DMS79 treated with DMSO at 0.1 percent for 48 hours (cell line): ENCODE measurements around the gene SLC39A6.
"Not testable (repeated sequence)": the region's sequence is repeated elsewhere in the genome, so short reads cannot be mapped to it uniquely, and the experiment has no call there.

Experiments used
- DNase-seq: peaks from one replicate; lab custom pipeline; 2025; lab: John Stamatoyannopoulos, UW

The SLC39A6 gene

DNA sequence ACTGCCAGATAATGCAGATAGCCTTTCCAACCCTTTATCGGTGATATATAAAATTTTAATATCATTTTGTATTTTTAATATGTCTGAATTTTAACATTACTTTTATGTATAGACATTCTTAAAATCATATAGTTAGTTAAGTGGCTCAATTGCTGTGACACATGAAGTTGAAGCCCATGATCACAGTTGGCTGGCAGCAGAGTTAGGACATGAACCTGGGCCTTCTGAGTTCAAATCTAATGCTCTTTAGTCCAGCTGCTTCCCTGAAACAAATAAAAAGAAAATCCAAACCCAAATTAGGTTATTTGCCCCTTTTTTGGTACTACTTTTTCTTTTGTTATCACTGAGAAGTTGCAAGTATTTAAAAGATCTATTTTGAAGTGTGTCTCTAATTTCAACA lies 6.1 kb upstream of the SLC39A6 start:
- DNase-seq, result no peak

DNA sequence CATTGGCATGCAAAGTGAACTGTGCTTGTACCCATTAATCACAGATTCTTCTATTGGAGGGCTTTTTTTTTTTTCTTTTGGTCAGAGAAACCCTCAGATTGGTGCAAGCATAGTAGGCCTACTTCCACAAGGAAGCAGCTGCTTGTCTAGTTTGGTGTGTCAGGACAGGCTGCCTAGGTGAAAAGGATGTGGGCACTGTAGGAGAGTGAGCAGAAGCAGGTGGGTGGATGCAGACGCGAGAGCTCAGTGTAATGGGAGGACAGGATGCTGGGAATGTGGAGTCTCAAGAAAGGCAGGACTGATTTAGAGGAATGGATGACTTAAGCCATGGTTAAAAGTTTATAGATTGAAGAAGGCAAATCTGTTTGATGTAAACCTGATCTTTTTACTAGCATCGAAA lies 3.6 kb upstream of the SLC39A6 start:
- no peak for DNase-seq

DNA sequence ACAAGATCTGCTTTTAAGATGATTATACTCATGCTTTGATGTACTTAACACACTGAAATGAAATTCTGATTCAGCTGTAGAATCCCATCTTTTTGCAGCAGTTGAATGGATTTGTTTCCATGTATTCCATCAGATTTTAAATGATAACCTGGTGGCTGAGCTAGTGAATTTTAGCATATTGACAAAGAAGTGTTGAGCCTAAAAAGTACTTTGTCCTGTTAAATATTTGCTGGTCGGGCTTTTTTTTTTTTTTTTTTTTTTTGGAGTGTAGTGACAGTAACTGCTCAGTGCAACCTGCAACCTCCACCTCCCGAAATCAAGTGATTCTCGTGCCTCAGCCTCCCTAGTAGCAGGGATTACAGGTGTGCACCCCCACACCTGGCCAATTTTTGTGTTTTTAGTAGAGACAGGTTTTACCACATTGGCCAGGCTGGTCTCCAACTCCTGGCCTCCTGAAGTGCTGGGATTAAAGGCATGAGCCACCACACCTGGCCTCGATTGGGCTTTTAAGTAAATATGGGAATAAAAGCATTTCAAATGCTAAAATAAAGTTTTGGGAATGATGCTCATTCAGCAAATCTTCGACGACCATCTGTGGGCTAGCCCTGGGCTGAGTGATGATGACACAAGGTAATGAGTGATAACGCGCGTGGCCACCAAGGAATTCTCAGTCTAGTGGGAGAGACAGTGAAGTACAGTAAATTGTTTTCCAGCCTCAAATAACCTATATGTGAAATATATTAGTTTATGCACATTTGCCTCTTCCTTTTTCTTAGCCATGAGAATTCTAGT lies 2.7 kb upstream of the SLC39A6 start:
- no peak for DNase-seq

DNA sequence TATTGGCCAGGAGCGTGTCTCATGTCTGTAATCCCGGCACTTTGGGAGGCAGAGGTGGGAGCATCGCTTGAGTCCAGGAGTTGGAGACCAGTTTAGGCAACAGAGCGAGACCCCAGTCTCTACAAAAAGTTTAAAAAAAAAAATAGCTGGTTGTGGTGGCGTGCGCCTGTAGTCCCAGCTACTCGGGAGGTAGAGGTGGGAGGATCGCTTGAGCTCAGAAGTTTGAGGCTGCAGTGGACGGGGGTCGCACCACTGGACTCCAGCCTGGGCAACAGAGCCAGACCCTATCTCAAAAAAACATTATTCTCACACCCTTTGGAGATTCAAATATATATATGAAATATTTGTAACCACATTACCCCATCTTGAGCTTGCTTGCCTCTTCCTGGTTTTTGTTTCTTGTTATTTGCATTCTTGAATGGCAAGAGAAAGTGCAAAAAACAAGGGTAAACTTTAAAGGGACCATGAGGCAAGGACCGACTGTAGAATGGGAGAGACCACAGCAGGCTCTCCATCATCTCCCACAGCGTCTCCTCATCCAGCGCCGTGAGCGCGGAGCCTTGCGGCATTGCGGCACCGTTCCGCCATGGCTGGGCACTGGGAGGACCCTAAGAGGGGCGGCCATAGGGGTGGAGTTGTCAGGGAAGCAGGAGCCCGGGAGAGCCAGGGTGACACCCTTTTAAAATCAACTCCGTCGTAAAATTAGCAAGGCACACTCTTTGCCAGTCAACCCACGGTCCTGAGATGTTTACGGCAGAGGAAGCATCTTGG lies 1.9 kb upstream of the SLC39A6 start:
- DNase-seq, result no peak

DNA sequence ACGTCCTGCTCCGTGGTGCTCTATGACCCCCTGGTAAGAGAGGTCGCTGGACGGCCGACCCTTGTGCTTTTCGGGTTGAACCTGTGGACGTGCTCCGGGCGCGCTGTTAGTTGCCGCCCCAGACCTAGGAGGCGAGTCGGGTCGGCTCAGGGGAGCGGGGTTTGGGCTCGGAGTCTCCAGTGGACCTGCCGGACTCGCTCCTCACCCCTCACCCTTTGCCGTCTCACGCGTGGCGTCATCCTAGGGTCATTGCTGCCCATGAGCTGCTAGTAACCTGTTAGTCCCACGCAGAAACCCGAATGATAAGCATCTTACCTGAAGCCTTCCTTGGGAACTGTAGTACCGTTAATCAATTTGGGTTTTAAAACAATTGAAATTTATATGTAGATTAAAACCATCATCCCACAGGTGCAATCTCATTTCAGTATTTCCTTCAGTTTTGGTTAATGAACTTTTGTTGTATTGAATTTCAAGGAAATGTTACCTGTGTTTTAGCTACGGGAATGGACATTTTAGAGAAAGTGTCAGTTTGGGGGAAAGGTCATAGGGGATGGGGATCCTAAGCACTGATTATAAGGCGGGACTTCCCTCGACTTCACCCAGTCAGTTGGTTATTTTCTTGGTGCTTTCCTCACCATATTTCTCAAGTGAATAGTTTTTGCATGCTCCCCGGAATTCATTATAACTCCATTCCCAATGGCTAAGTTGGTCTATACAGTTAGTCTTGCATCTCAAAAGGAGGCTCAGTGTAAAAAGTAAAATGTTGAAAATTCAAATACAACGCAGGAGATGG lies 1.1 kb upstream of the SLC39A6 start:
- peak; percentile 38 for DNase-seq

DNA sequence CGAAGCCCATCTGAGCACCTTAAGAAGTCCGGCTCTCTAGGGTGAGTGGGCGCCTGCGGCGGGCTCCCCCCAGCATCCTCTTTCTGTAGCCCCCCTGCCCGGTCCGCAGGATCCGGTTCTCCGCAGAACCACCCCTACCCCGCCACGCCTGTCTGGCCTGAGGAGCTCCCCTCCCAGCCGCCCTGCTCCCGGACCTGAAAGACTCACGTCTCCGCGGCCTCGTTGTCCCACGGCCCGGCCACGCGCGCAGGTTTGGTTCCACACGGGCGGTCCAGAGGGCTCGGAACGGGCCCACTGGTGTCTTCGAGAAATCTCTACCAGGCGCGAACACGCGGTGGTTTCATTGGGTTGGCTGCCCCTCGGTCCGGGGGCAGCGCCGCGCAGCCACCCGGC lies 237 bp downstream of the SLC39A6 start:
- DNase-seq, result no peak

DNA sequence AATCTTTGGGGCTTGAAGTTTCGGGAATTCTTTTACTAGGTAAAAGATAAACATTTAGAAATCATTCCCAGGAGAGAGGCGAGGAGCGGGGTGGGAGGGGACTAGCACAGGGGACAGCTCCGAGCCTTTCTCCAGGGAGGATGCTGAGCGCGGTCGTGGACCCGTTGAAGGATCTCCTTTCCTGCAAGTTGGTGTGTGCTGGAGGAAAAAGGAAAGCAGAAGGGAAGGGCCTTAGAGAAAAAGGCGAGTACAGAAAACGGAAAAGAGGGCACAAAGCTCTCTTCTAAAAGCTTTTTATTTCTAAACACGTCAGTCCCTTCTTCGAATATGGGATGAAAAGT lies 640 bp downstream of the SLC39A6 start:
- peak; percentile 30 for DNase-seq

DNA sequence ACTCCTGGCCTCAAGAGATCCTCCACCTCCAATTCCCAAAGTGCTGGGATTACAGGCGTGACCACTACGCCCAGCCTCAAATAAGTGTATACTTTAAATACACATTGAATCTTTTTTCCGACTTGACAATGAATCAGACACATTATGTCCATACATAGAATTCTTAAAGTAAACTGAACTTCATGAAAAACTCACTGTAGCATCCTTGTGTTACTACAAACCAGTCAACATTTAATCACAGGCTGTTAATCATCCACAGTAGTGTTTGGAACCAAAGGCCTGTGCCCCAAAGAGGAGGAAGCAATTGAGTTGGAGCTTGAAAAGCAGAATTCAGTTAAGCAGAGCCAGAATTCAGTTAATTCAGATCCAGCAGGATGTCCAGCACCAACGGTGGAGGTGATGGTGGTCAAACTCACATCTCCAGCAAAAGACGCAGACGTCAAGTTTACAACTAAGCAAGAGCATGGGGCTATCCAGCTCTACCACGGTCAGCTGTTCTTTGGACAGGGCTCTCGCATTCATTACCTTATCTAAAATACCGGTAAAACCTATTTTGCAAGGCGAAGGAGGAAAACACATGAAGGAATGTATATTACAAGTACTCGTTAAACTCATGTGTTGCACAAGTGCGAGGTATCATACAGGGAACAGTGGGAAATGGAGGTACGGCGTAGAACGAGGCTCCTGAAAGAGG lies 1.2 kb downstream of the SLC39A6 start:
- DNase-seq, result no peak

DNA sequence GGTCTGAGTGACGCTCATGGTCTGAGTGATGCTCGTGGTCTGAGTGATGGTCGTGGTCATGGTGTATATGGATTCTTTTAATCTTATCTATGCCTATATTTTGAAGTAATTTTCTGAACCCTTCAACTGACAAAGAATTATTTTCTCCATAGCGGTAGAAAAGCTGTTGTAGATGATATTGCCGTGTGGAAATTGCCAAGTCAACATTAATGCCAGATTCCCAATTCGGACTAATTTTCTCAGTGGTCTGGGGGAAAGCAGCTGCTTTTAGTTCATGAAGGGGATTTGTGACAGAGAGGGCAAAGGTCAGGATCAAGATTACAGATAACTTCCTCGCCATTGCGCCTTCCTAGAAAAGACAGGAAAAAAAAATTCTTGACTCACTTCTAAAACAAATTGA lies 2.5 kb downstream of the SLC39A6 start:
- DNase-seq, result no peak

DNA sequence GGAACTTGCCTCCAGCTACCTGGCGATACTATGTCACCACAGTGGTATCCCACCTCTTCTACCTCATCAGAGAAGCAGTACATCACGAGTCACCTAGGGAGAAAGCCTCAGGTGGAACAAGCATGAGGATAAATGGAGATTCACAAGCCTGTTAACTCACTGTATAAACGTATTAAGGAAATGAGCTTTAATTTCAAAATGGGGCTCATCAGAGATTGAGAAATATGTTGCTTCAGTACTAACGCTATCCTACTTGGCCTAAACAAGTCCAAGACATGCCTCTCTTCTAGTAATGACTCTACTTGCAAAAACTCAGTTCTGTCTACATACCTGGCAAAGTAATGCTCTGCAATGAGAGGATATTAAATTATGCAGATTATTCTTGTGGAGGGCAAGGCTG lies 4.3 kb downstream of the SLC39A6 start:
- no peak for DNase-seq

DNA sequence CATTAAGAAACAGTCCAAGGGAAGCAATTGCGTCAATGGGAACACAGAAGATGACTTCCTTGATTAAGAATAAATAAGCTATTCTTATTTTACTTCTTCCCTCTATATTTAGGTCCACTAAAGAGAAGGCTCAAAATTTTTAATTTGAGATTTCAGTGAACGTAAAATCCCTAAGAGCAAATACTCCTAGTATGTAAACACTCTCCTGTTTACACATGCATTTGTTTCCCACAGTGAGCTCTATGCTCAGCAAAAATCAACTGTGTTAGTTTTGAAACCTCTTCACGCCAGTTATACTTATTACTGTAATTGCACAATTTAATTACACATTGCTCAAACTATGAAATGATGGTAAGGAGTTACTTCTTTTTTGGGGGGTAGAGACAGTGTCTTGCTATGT lies 8.8 kb downstream of the SLC39A6 start:
- DNase-seq, result no peak

DNA sequence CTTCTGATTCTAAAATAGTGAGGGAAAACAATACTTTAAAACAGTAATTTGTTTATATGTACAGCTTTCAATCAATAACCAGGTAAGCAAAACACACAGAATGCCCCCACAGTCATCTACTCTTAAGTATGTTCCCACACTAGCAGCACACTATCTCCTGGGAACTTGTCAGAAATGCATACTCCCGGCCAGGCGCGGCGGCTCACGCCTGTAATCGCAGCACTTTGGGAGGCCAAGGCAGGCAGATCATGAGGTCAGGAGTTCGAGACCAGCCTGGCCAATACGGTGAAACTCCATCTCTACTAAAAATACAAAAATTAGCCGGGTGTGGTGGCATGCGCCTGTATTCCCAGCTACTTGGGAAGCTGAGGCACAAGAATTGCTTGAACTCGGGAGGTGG lies 12.4 kb downstream of the SLC39A6 start:
- not testable (repeated sequence) for DNase-seq

DNA sequence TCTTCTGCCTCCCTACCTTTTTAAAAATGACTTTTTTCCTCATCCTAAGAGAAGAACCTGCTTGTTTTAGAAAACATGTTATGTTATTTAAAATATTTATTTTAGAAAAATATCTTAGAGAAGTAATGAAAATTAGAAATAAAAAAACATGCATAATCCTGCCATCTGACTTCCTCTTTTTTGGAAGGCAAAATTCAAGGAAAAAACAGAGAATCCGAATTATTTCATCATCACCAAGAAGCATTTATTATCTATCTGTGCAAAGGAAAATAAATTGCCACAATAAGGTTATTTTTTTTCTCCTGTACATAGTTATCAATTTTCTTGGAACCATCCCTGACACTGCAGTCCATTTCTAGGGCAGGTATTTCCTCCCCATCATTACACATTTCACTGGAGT lies 14.4 kb downstream of the SLC39A6 start:
- DNase-seq, result no peak

DNA sequence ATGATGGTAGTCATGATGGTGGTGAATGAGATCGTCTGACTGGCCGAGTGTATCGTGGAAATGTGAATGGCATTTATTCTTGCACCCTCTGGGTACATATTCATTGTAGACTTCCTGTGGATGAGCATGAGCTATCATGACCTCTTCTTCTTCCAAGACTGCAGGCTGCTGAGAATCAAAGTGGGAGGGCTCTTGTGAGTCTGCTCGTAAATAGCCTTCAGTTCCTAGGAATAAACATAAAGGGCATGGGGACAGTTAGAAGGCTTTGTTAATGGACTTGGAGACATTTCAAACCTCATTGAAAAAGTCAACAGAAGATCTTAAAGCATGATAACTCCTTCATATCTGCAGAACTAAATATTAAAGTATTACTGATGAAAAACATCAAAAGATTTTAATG lies 14.9 kb downstream of the SLC39A6 start:
- no peak for DNase-seq

DNA sequence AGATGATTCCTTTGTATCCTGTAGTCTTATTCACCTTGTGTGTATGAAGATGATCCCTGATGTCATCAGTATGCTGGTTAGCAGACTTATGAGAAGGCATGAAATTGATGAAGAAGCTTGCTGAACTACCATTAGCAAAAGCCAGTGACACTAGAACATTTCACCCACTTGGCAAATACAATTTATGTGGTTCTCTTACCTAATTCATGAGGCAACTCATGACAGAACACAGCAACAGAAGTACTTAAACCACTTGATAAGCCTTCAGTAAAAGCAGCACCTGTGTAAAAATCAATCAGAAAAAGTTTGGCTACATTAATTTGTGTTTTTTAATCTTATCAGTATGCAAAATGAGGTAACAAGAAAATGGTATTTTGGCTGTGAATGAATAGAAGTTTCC lies 16.8 kb downstream of the SLC39A6 start:
- no peak for DNase-seq

DNA sequence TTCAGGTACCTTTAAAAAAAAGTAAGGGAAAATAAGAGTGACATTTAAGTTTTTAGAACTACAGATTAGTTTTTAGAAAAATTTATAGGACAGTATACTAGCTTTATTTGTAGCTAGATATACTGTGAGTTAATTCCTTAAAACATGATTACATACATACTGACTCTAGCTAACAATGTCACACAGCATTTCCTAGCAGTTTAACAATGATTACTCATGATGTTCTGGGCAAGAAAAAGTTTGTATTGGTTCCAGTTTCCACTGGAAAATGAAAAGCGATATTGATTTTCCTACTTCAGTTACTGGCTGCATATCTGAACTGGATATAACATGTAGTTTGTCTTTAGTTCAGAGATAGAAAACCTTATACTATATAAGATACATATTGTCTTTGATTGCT lies 19.4 kb downstream of the SLC39A6 start:
- no peak for DNase-seq

DNA sequence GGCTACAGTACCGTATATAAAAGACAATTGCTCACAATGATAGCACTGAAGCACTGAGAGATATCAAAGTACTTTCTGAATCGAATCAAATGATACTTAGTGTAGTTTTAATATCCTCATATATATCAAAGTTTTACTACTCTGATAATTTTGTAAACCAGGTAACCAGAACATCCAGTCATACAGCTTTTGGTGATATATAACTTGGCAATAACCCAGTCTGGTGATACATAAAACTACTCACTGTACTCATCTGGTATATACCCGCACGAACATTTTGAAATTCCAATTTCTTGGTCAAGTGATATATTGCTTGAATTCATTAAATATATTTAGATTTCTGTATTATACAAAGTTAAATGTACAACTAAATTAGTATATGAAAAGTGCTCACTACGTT lies 20.5 kb downstream of the SLC39A6 start:
- DNase-seq, result no peak

DNA sequence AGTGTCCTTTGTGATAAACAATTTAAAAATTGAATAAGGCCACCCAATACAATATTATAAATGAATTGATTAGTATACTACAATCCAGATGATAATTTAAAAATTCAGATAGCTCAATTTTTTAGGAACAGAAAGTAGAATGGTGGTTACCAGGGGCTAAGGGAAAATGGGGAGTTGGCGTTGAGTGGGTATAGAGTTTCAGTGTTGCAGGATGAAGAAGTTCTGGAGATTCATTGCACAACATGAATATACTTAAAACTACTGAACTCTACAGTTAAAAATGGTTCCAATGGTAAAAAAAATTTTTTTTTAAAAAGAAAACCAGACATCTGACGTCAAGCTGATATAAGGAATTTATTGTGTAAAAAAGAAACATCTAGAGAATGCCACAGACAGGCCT lies 20.9 kb downstream of the SLC39A6 start:
- no peak for DNase-seq

DNA sequence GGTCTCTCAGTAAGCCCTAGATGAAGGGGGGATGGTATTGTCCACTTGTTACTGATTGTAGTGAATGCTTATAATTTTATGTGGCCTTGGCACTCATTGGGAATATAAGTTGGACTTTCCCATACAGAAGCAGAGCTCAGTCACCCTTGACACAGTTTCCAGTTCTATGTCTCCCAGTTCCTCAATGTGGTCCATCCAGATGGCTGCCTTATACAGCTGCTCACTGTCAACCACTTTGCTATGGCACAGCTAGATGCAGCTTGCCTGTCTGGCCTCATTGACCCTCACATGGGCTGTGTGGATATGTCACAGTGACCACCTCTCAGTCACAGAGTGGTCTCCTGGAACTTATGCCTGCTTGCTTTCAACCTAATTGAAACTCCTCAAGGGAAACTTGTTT lies 21.7 kb downstream of the SLC39A6 start:
- DNase-seq, result no peak

DNA sequence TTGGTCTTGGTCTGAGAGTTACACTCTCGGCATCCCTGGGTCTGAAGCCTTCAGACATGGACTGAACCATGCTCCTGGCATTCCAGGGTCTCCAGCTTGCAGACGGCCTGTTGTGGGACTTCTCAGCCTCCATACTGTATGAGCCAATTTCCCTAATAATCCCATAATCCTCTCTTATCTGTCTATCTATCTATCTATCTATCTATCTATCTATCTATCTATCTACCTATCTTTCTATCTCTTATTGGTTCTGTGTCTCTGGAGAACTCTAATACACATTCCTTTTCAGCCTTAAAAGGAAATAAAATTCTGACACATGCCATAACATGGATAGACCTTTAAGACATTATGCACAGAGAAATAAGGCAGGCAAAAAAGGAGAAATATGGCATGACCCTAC lies 24.4 kb downstream of the SLC39A6 start:
- no peak for DNase-seq

DNA sequence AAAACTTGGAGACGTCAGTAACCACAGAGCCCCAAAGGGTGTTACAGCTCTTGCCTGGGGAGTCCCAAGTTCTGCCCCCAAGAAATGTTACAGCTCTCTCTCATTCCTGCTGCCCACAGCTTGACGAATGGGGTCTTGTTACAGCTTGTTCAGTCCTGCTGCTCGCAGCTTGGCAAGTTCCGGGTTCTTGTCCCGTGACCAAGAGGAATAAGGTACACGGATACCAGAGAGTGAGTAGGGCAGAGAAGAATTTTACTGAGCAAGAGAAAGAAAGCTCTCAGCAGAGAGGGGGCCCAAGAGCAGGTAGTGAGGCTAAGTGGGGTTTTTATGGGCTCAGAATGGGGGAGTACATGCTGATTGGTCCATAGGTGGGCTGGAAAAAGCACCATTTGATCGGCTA lies 27.2 kb downstream of the SLC39A6 start:
- no peak for DNase-seq

DNA sequence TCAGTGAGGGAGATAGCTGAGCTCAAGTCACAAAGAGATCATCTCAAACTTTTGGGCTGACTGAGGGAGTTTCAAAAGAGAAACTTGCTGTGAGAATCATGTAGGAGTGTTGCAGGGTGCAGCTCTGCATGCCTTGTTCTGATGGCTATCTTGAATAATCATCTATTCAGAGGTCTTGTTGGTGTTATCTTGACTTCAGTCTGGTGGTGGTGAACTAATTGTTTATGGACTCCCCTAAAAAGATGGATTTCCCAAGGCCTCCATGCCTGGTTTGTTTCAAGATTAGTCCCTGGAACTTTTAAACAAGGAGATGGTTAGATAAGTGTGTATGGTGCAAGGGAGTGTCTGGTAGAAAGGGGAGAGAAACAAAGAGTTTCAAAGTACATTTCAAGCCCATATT lies 29.8 kb downstream of the SLC39A6 start:
- no peak for DNase-seq
